Smooth muscle cell (in vitro differentiated cells): ENCODE data around the gene RNF125. TPM values are rescaled to one million over a fixed set of nuclear protein-coding genes. Genes with fewer than 3 reads are reported as not detected.

Source experiments
- DNase-seq: peaks from one replicate; lab custom pipeline; 2025; ENCODE audit not compliant: unreplicated experiment; lab: John Stamatoyannopoulos, UW
- H2AFZ ChIP-seq: fragments of 200-600 bp; sonication (generic); 2 replicates; pipeline ENCODE4 v1.6.0; 2016; ENCODE audit warnings: antibody characterized with exemption, low read depth, mild to moderate bottlenecking
- H3F3A ChIP-seq: fragments of 200-600 bp; sonication (generic); 2 replicates; pipeline ENCODE4 v1.6.0; 2017; ENCODE audit warnings: antibody characterized with exemption, low read depth
- H3K27ac ChIP-seq: fragments of 200-600 bp; sonication (generic); 2 replicates; pipeline ENCODE4 v1.5.1; 2016; ENCODE audit warnings: low read depth, mild to moderate bottlenecking
- H3K27me3 ChIP-seq: fragments of 200-600 bp; sonication (generic); 2 replicates; pipeline ENCODE4 v1.6.1; 2016; ENCODE audit warnings: low read depth, mild to moderate bottlenecking
- H3K36me3 ChIP-seq: fragments of 200-600 bp; sonication (generic); 2 replicates; pipeline ENCODE4 v1.5.1; 2016; ENCODE audit warnings: low read depth
- H3K4me1 ChIP-seq: fragments of 200-600 bp; sonication (generic); 2 replicates; pipeline ENCODE4 v1.5.1; 2016; ENCODE audit warnings: low read depth
- H3K4me2 ChIP-seq: fragments of 200-600 bp; sonication (generic); 2 replicates; pipeline ENCODE4 v1.6.0; 2016; ENCODE audit warnings: mild to moderate bottlenecking
- H3K4me3 ChIP-seq: fragments of 200-600 bp; sonication (generic); 2 replicates; pipeline ENCODE4 v1.5.1; 2016; ENCODE audit warnings: mild to moderate bottlenecking
- H3K79me2 ChIP-seq: fragments of 200-600 bp; sonication (generic); 2 replicates; pipeline ENCODE4 v1.6.0; 2016; ENCODE audit warnings: low read depth, mild to moderate bottlenecking
- H3K9ac ChIP-seq: fragments of 200-600 bp; sonication (generic); 2 replicates; pipeline ENCODE4 v1.6.0; 2016; ENCODE audit warnings: low read depth
- H3K9me3 ChIP-seq: fragments of 200-600 bp; sonication (generic); replicated peaks from 2 replicates; pipeline ENCODE4 v1.5.1; 2016; ENCODE audit warnings: low read depth
- H4K20me1 ChIP-seq: fragments of 200-600 bp; sonication (generic); 2 replicates; pipeline ENCODE4 v1.6.0; 2016; ENCODE audit warnings: low read depth
- CTCF ChIP-seq: fragments of 200-600 bp; sonication (generic); IDR thresholded peaks from 2 replicates; pipeline ENCODE4 v1.5.1; 2017; ENCODE audit warnings: borderline replicate concordance, mild to moderate bottlenecking, antibody characterized with exemption; ENCODE audit not compliant: insufficient read depth, poor library complexity, severe bottlenecking
- WGBS: methylation state at CpG from one replicate; pipeline ENCODE4 v1.1.7; 2016; ENCODE audit warnings: low lambda C conversion rate; 5-methylcytosine and 5-hydroxymethylcytosine counted together
- polyA plus RNA-seq: library from polyadenylated mRNA; unstranded; fragments of >200 nt; fragmentation: Nextera tagmentation; extraction: Ambion mirVana; gene quantifications from 2 replicates; pipeline ENCODE4 v1.2.1, GENCODE V29; 2016
- total RNA-seq: library from RNA; depleted of rRNA; stranded (reverse); fragments of >200 nt; gene quantifications from 2 replicates; pipeline ENCODE4 v1.2.3, GENCODE V29; 2014

The RNF125 gene
- total and polyA plus RNA-seq, 2 experiments from 2014 or later = 0.09 TPM; not detected in 1

DNA sequence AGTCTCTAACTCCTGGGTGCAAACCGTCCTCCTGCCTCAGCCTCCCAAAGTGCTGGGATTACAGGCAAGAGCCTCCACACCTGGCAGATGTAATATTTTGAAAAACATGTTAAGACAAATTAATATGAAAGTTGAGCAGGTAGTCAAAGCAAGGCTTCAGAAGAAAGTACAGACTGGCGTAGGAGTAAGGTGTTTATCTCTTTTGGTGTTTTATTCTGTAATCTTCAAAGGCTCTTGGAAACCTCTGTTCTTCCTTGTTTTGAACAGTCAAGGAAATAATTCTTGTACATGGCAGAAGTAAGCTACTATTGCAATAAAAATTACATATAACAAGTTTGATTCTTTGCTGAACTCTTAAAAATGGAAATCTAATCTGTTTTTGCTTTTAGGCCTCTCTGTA is 78.3 kb downstream of the RNF125 start:
- H3K4me3 ChIP-seq = no peak overlapping the region
- TF ChIP-seq CTCF = no peak
- H3F3A ChIP-seq = no peaks in the 10 kb centered on the region
- no peaks in the 10 kb centered on the region for H3K27me3 ChIP-seq
- no peak overlapping the region for H2AFZ ChIP-seq
- WGBS = 92% methylated on average over 2 of the region's 2 CpGs
- no peak overlapping the region for H3K27ac ChIP-seq
- peaks cover 52% of the 10 kb centered on the region for H4K20me1 ChIP-seq
- peaks cover 4% of the 10 kb centered on the region for H3K4me1 ChIP-seq
- H3K4me2 ChIP-seq = no peak overlapping the region
- DNase-seq = no peak
- no peaks in the 10 kb centered on the region for H3K9me3 ChIP-seq
- no peaks in the 10 kb centered on the region for H3K36me3 ChIP-seq
- peaks cover 86% of the 10 kb centered on the region for H3K79me2 ChIP-seq
- H3K9ac ChIP-seq = no peak overlapping the region

DNA sequence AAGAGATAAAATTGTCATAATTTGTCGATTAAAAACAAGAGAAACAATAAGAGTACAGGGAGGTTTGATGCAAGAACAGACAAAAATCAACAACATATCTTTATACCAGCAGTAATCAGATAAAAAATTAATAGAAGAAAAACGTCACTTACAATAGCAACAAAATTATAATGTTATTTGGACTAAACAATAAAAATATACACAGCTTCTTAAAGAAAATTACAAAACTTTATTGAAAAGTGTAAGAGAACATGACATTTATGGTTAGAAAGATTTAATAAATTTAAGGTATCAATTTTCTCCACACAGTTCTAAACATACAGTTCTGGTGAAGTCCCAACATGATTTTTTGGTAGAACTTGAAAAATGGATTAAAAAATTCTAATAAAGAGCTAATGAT is 85.9 kb downstream of the RNF125 start:
- Histone ChIP-seq H3K27ac (no peak overlapping the region), H3K9ac (no peak overlapping the region), H3K4me1 (no peaks in the 10 kb centered on the region), H3K79me2 (peaks cover 75% of the 10 kb centered on the region), H3F3A (no peaks in the 10 kb centered on the region), H3K4me3 (no peak overlapping the region), H4K20me1 (peaks cover 71% of the 10 kb centered on the region), H2AFZ (no peak overlapping the region), H3K27me3 (no peaks in the 10 kb centered on the region), H3K36me3 (no peaks in the 10 kb centered on the region), H3K4me2 (no peak overlapping the region), H3K9me3 (no peaks in the 10 kb centered on the region)
- WGBS = 98% methylated on average over 2 of the region's 2 CpGs
- DNase-seq = no peak
- no peak for TF ChIP-seq CTCF

DNA sequence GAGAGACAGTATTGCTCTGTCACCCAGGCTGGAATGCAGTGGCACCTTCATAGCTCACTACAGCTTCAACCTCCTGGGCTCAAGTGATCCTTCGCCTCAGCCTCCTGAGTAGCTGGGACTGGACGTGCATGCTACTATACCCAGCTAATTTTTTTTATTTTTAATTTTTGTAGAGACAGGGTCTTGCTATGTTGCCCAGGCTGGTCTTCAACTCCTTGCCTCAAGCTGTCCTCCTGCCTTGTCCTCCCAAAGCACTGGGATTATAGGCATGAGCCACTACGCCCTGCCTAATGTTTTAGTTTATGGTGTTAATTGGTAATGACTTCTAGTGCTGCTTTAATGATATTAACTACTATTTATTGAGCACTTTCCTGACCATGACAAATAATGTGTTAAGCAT is 91.4 kb downstream of the RNF125 start:
- TF ChIP-seq CTCF = no peak
- Histone ChIP-seq H3K4me3 (no peak overlapping the region), H3K27ac (no peak overlapping the region), H4K20me1 (peaks cover 77% of the 10 kb centered on the region), H3K27me3 (no peaks in the 10 kb centered on the region), H3K4me1 (no peaks in the 10 kb centered on the region), H3K4me2 (no peak overlapping the region), H2AFZ (no peak overlapping the region), H3F3A (no peaks in the 10 kb centered on the region), H3K9me3 (no peaks in the 10 kb centered on the region), H3K9ac (no peak overlapping the region), H3K36me3 (no peaks in the 10 kb centered on the region), H3K79me2 (peaks cover 68% of the 10 kb centered on the region)
- WGBS = 96% methylated on average over 3 of the region's 3 CpGs
- no peak for DNase-seq

GRCh38 chr18:32111706-32112105 is 93.1 kb downstream of the RNF125 start:
- no peaks in the 10 kb centered on the region for H3K36me3 ChIP-seq
- H3K4me2 ChIP-seq = no peak overlapping the region
- no peak overlapping the region for H2AFZ ChIP-seq
- no peaks in the 10 kb centered on the region for H3F3A ChIP-seq
- no peak for TF ChIP-seq CTCF
- no peak for DNase-seq
- H3K79me2 ChIP-seq = peaks cover 57% of the 10 kb centered on the region
- no peak overlapping the region for H3K27ac ChIP-seq
- no peak overlapping the region for H3K9ac ChIP-seq
- H4K20me1 ChIP-seq = peaks cover 61% of the 10 kb centered on the region
- no peaks in the 10 kb centered on the region for H3K9me3 ChIP-seq
- H3K4me3 ChIP-seq = no peak overlapping the region
- 99% methylated on average over 3 of the region's 3 CpGs for WGBS
- H3K27me3 ChIP-seq = no peaks in the 10 kb centered on the region
- H3K4me1 ChIP-seq = no peaks in the 10 kb centered on the region
